ACHN (cell line): ENCODE data around the gene OR5K3.

Experiments
- DNase-seq: peaks from one replicate; pipeline ENCODE4 v3.0.0-alpha.2; 2015
- in situ Hi-C: cut with HindIII; loops from 2 replicates; pipeline ENCODE4 v1.10.0; 2017; ENCODE audit warnings: low sequenced_read_pairs, low pct_ligation_motif_present, low pct_unique_long_range_greater_than_20kb

OR5K3 gene

GRCh38 chr3:98404010-98404409 lies 13.5 kb downstream of the OR5K3 start:
- in situ Hi-C loops, result no loop called here
- DNase-seq, result no peak

- in situ Hi-C loops, result no loop called here
- DNase-seq, result no peak
Measured at GRCh38 chr3:98406034-98406433, 15.6 kb downstream of the OR5K3 start.

- in situ Hi-C loops, result no loop called here
- DNase-seq, result no peak
Measured at GRCh38 chr3:98432575-98432974, 42.1 kb downstream of the OR5K3 start.

- no peak for DNase-seq
- in situ Hi-C loops, result no loop called here
Measured at GRCh38 chr3:98433764-98434163, 43.3 kb downstream of the OR5K3 start.

- in situ Hi-C loops, result no loop called here
- no peak for DNase-seq
Measured at GRCh38 chr3:98434412-98434811, 43.9 kb downstream of the OR5K3 start.

GRCh38 chr3:98440283-98440682 lies 49.8 kb downstream of the OR5K3 start:
- DNase-seq, result no peak
- in situ Hi-C loops, result no loop called here
